ENCODE measurements around the gene IL4I1. TPM values are rescaled to one million over a fixed set of nuclear protein-coding genes. Genes with fewer than 3 reads are reported as not detected.
A peak's percentile ranks its signal among the peaks of the same experiment; 100 is the strongest.

Gene IL4I1
- total RNA-seq, 1 donor from 2014 or later = 25.5 TPM

GRCh38 chr19:49879243-49879963 is 17.3 kb downstream of the IL4I1 start:
- DNase-seq = no peak
- Mint-ChIP-seq H3K9me3 (no peaks in the 10 kb centered on the region), H3K27ac (peak overlapping the region; percentile 46), H3K4me3 (no peak overlapping the region), H3K36me3 (ENCODE audit: low read depth) (peaks cover 53% of the 10 kb centered on the region), H3K27me3 (no peaks in the 10 kb centered on the region), H3K4me1 (peaks cover 23% of the 10 kb centered on the region)
- intact Hi-C loops (cut with micrococcal nuclease) = loop anchor here (5.0 to 10.0 kb wide), 4 partner anchors 287 to 885 kb away; partner anchors contain the start of genes ALDH16A1, C19orf73, GYS1 and LIN7B
- CTCF ChIA-PET = no interaction called here
- POLR2A ChIA-PET = interaction anchor here (0.6 to 1.2 kb wide), 9 partner anchors 11 to 632 kb away, joined by 3 to 7 read pairs (median 4); partner anchors contain the start of genes AP2A1, ATF5 and RRAS
- ATAC-seq (ENCODE audit: low read depth) = no peak
- TF ChIP-seq CTCF (IDR thresholded peaks at IDR 0.05) = no peak

- no peaks in the 10 kb centered on the region for H3K27me3 Mint-ChIP-seq
- H3K36me3 Mint-ChIP-seq (ENCODE audit: low read depth) = peaks cover 49% of the 10 kb centered on the region
- H3K4me1 Mint-ChIP-seq = peaks cover 23% of the 10 kb centered on the region
- H3K9me3 Mint-ChIP-seq = no peaks in the 10 kb centered on the region
- H3K4me3 Mint-ChIP-seq = no peak overlapping the region
- ATAC-seq (ENCODE audit: low read depth) = no peak
- DNase-seq = no peak
- CTCF ChIA-PET = no interaction called here
- intact Hi-C loops (cut with micrococcal nuclease) = loop anchor here (5.0 to 10.0 kb wide), 4 partner anchors 286 to 884 kb away; partner anchors contain the start of genes ALDH16A1, C19orf73, GYS1 and LIN7B
- POLR2A ChIA-PET = interaction anchor here (0.6 to 3.4 kb wide), 6 partner anchors 12 to 633 kb away, joined by 3 to 42 read pairs (median 4); partner anchors contain the start of genes AP2A1, ATF5, IL4I1 and RRAS
- TF ChIP-seq CTCF (IDR thresholded peaks at IDR 0.05) = no peak
- no peak overlapping the region for H3K27ac Mint-ChIP-seq
Measured at GRCh38 chr19:49878744-49879070, 18.0 kb downstream of the IL4I1 start.

GRCh38 chr19:49877879-49878743 is 18.6 kb downstream of the IL4I1 start:
- Mint-ChIP-seq H3K36me3 (ENCODE audit: low read depth) (peaks cover 43% of the 10 kb centered on the region), H3K27me3 (no peaks in the 10 kb centered on the region), H3K4me3 (no peak overlapping the region), H3K9me3 (no peaks in the 10 kb centered on the region), H3K4me1 (peaks cover 25% of the 10 kb centered on the region), H3K27ac (no peak overlapping the region)
- ChIA-PET POLR2A (interaction anchor here (1.0 to 4.5 kb wide), 22 partner anchors 10 to 451 kb away, joined by 4 to 73 read pairs (median 14); partner anchors contain the start of genes AP2A1, ATF5, FUZ and IL4I1), CTCF (no interaction called here)
- TF ChIP-seq CTCF (IDR thresholded peaks at IDR 0.05) = no peak
- DNase-seq (no peak), ATAC-seq (ENCODE audit: low read depth) (peak; percentile 64)
- intact Hi-C loops (cut with micrococcal nuclease) = loop anchor here (1.0 to 10.0 kb wide), 21 partner anchors 9 to 1239 kb away; partner anchors contain the start of genes ALDH16A1, ATF5, C19orf73 and FUZ

GRCh38 chr19:49877020-49877878 is 19.4 kb downstream of the IL4I1 start, which contains the start of the genes AKT1S1 and TBC1D17:
TSS of gene AKT1S1 (minus strand) at chr19:49877355. CDS start at chr19:49873295, 4,060 bp downstream.
TSS of gene TBC1D17 (plus strand) at chr19:49877702. CDS start at chr19:49877724, 22 bp downstream.
- ATAC-seq (ENCODE audit: low read depth) = peak; percentile 68
- no peaks in the 10 kb centered on the region for H3K27me3 Mint-ChIP-seq
- H3K9me3 Mint-ChIP-seq = no peaks in the 10 kb centered on the region
- POLR2A ChIA-PET = interaction anchor here (0.5 to 4.5 kb wide), 36 partner anchors 9 to 542 kb away, joined by 3 to 73 read pairs (median 7); partner anchors contain the start of genes AP2A1, ATF5, CD37 and FUZ
- DNase-seq = peak; percentile 94
- peaks cover 35% of the 10 kb centered on the region for H3K36me3 Mint-ChIP-seq (ENCODE audit: low read depth)
- no peak within 1 kb of the TSS for H3K27ac Mint-ChIP-seq
- intact Hi-C loops (cut with micrococcal nuclease) = loop anchor here (1.0 to 10.0 kb wide), 21 partner anchors 8 to 1238 kb away; partner anchors contain the start of genes ALDH16A1, ATF5, C19orf73 and FUZ
- peaks cover 25% of the 10 kb centered on the region for H3K4me1 Mint-ChIP-seq
- CTCF ChIA-PET = interaction anchor here (1.3 to 1.7 kb wide), 2 partner anchors 15 to 64 kb away, joined by 3 to 4 read pairs; partner anchors contain the start of gene FUZ
- no peak within 1 kb of the TSS for H3K4me3 Mint-ChIP-seq
- TF ChIP-seq CTCF (IDR thresholded peaks at IDR 0.05) = no peak
